Stimulated activated CD4-positive, alpha-beta T cell treated with anti-CD3 and anti-CD28 coated beads, TNF-alpha, amount 100 ng/mL, for 4 hours (primary cell): ENCODE measurements around the gene POMT2.
"Not testable (repeated sequence)": the region's sequence is repeated elsewhere in the genome, so short reads cannot be mapped to it uniquely, and the experiment has no call there.

Experiments
- DNase-seq, 3 experiments: peaks; one replicate each; pipeline ENCODE4 v3.0.0-alpha.2; 2020; ENCODE audit warnings: low read depth in 3 of 3

Gene POMT2

DNA sequence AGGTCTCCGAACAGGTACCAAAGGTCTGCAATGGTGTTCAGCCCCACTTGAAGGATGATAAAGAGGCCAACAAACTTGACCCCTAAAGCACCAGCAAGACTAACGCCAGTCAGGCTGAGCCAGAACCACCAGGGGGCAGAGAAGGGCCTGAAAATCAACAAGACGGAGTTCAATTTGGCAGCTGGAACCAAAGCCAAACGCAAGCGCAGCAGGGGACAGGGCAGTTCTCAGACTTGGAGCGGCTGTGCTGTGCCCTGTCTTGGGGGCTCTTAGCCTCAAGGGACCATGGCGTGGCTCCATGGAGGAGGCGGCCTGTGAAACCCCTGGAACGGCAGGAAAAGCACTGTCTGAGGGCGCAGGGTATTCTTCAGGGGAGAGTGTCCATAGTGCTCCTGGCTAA is 19.6 kb downstream of the POMT2 start:
- peak; percentile 10 to 29 (median 14) for DNase-seq

DNA sequence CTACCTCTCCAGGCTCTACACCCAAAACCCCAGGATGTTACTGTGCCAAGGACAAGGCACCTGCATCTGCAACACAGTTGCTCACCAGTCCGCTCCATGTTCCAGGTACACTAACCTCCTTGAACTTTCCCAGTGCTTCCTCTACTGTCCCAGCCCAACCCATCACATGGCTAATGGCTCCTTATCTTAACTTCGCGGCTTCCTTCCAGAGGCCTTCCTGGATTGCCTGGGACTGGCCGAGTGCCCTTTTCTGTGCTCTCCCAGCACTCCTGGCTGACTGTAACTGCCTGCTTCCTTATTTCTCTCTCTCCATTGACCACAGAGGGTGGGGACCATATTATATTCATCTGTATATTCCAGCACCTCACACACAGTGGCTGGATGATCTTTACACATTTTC is 20.9 kb downstream of the POMT2 start:
- no peak for DNase-seq

GRCh38 chr14:77296906-77297305 is 23.8 kb downstream of the POMT2 start:
- no peak for DNase-seq

- DNase-seq = no peak
These were observed 24.5 kb downstream of the POMT2 start for GRCh38 chr14:77296155-77296554.

DNA sequence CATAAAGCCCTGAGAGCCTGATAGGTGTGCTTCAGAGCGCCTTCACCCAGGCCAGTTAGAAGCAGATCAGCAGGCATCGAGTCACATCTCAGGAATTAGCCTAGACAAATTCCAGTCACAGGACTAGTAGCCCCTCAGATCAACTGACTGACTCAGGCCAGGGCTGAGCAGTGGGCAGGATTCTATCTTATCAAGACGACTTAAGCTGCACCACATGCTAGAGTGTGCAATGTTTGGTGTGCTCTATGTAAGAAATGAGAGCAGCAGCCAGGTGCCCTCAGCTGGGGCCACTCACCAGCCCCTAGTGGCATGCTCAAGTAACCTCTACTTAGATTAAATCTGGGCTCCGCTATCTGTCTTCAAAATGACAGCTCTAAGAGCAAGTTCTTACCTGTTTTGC is 30.0 kb downstream of the POMT2 start:
- DNase-seq = no peak

DNA sequence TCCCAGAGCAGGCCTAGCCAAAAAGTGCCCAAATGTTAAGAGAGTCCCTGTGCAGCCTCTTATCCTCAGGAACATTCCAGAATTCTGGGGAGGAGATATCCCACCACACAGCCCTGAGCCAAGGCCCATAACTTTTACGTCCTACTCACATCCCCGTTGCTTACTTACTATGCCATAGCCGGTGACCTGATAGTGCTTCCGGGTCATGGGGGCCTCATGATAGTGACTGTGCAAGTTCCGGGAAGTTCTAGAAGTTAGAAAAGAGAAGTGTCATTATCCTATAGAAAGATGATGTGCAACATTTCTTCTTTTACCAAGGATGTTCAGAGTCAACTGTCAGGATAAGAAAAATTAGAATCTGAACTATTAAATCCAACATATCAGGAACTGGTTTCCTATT is 34.1 kb downstream of the POMT2 start:
- DNase-seq = no peak

GRCh38 chr14:77284466-77284865 is 36.2 kb downstream of the POMT2 start:
- DNase-seq = no peak

DNA sequence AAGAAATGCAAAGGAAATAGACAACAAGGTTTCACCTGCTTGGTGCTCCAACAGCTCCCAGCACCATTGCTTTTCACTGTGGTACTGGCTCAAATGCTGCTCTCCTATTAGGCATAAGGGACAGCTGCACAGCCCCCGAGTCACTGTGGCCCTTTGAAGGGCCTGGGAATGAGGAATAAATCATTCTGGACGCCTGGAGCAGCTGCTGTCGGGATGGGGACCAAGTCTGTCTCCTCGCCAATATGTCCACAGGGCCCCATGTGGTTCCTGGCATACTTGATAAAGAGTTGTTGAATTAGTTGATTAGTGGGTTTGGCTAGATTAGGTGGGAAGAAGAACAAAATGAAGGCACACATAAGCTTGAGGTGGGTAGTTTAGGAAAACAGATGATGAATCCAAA is 36.6 kb downstream of the POMT2 start:
- DNase-seq = no peak

- DNase-seq = no peak
These were observed 38.8 kb downstream of the POMT2 start for GRCh38 chr14:77281852-77282410.

- DNase-seq = not testable (repeated sequence)
These were observed 39.8 kb downstream of the POMT2 start for GRCh38 chr14:77280921-77281320.

- no peak for DNase-seq
These were observed 41.0 kb downstream of the POMT2 start for GRCh38 chr14:77279719-77280118.

DNA sequence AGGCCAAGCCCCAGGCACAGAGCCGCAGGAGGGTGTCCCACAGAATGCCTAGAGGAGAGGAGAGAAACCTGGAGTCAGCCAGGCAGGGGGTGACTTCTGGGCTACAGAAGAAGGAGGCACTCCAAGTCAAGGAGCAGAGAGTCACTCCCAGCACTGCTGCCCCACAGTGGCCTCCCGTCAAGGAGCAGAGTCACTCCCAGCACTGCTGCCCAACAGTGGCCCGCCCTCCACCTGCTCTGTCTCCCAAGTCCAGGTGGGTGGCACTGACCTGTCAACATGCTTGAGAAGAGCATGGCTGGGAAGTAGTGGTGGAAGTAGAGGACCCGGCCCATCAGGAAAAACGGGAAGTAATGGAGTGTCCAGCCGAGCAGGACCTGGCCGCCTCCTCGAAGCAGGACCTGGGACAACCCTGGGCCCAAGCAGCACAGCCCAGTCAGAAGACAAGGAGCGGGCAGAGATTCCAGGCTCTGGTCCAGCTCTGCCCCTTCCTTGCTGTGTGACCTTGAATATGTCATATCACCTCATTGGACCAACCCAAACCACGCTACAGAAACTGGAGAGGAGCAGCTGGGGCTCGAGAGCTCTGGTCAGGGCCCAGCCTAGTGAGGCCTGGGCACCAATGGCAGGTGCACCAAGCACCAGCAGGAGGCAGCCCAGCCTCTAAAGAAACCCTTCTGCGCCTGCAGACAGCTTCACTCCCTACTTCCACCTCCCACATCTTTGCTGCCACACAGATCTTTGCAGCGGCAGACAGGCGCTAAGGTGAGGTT is 42.0 kb downstream of the POMT2 start:
- no peak for DNase-seq

GRCh38 chr14:77276959-77277358 is 43.7 kb downstream of the POMT2 start:
- DNase-seq = no peak

- DNase-seq = no peak
These were observed 44.3 kb downstream of the POMT2 start for GRCh38 chr14:77276295-77276935.

GRCh38 chr14:77275601-77276017 is 45.1 kb downstream of the POMT2 start:
- no peak for DNase-seq

GRCh38 chr14:77275041-77275580 is 45.6 kb downstream of the POMT2 start:
- no peak for DNase-seq

DNA sequence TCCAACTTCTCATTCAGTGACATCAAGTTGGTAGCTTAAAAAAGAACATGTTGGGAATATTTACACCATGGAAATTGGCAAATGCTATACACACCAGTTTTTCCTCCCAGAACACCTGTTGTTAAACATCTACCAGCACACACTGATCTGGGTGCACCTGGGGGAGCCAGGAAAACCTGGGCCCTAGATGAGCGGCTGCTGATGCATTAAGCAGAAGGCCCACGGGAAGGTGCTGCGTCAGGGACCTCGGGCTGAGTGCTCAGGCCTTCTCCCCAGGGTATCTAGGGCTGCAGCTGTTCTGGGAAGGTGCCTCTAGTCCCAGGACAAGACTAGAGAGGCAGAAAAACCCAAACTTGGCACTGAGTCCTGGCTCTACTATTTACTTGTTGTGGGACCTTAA is 46.9 kb downstream of the POMT2 start:
- no peak for DNase-seq

- DNase-seq = no peak
These were observed 48.4 kb downstream of the POMT2 start for GRCh38 chr14:77272261-77272660.

DNA sequence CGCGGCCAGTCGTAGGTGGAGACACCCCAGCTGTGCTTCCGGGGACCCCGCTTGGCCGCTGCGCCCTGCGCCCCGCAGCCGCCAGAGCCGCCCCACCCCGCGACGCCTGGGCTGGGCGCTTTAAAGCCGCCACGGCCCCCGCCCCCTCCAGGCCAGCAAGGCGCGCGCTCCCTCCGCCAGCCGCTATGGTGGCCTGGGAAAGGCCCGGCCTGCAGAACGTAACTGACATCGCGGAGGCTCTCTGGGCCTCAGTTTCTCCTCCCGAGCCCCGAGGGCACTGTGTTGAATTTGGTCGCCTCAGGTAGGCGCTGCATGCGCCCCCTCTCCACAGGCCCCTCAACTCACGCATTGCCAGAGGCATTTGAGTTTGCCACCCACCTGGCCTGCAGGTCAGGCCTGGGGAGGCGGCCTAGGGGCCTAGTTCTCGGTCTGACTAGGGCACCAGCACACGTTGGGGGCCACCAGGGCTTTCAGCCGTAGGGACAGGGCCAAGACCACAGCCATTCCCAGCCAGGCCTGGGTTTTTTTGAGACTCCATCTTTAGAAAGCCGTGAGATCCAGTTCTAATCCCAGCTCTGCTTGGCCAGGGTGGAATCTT is 49.5 kb downstream of the POMT2 start, which contains the start of gene NGB:
Gene NGB (minus strand): TSS at position 94 of the 598 bp plus-strand sequence. CDS start 269 bp downstream, outside the sequence.
- no peak for DNase-seq

DNA sequence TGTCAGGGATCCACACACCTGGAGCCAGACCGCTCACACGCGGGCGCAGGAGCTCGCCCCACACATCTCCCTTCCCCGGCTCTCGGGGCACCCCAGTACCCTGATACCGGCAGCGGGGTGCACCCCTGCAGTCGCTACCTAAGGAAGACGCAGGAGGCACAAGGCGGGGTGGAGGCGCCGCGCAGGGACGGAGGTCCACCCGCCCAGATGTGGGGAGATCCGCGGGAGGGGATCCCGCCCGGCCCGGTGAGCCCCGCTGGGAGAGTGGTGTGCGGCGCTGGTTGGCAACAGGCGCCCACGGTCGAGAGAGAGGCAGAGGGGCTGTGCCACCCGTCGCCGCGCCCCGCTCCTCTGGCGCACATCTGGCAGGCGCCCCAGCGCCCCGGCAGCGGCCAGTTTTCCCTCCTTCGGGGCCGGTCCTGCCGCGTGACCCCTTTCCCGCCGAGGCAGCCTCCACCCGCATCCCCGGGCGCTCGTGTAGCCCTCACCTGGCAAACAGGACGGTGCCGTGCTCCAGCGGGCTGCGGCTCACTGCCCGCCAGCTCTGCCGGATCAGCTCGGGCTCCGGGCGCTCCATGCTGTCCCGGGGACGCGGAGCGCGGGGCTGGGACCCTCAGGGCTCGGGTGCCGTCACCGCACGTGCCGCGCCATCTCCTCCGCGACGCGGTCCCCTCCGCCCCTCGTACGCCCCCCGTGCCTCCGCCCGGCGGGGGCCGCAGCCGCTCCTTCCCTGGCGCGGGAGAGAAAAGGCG is 50.1 kb downstream of the POMT2 start:
- DNase-seq = no peak

DNA sequence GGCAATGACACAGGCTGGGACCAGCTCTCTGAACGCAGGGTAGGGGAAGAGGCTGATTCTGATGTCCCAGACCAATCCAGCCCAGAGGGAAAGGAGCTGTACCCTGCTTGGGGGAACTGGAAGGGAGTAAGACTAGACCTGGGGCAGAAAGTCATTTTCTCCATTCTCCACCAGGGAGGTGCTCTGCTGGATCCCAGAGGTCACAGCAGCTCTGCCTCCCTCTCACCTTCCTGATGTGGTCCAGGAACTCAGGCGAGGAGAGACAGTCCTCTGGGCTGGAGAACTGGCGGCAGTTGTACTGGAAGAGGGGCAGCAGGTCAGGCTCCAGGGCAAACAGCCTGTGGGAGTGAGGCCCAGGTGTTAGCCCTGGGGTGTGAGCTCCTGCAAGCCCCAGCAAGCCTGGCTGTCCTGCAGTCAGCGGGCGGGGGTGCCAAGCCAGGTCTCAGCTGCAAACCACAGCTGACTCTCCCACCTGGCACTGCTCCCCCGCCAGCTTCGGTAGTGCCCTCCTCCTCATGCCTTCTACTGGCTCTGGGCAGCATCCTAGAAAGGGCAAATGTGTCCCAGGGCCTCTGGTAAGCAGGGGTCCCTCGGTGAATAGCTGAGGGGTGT is 51.6 kb downstream of the POMT2 start:
- no peak for DNase-seq
